H1 (cell line): ENCODE results near the gene CELA1.

ENCODE experiments used
- ATF3 ChIP-seq: IDR thresholded peaks from 2 replicates; pipeline ENCODE4 v1.6.1; 2011; ENCODE audit warnings: low read depth, mild to moderate bottlenecking, low read length; ENCODE audit not compliant: insufficient read depth
- CEBPB ChIP-seq: IDR thresholded peaks from 2 replicates; pipeline ENCODE4 v1.6.1; 2012; ENCODE audit warnings: low read depth, low read length
- CREB1 ChIP-seq: IDR thresholded peaks from 2 replicates; pipeline ENCODE4 v1.6.1; 2012; ENCODE audit warnings: inconsistent platforms
- CTCF ChIP-seq, 3 experiments: IDR thresholded peaks; 1 replicate in 2 of 3; 2 replicates in 1 of 3; pipeline versions ENCODE4 v1.5.1 to v1.6.1; 2011; ENCODE audit warnings: low read length in 3 of 3, mild to moderate bottlenecking in 3 of 3, inconsistent platforms in 2 of 3, low read depth in 1 of 3, moderate library complexity in 1 of 3; ENCODE audit not compliant: insufficient read depth in 1 of 3; ENCODE audit errors: control extremely low read depth in 1 of 3
- EGR1 ChIP-seq: IDR thresholded peaks from 2 replicates; pipeline ENCODE4 v1.6.1; 2011; ENCODE audit warnings: low read depth, low read length, borderline replicate concordance
- EZH2 ChIP-seq: fragments of 200-600 bp; sonication (generic); IDR thresholded peaks from 2 replicates; pipeline ENCODE4 v1.7.1; 2012; ENCODE audit warnings: low read depth, mild to moderate bottlenecking, moderate library complexity, low read length, inconsistent platforms; ENCODE audit not compliant: severe bottlenecking
- NRF1 ChIP-seq: IDR thresholded peaks from 2 replicates; pipeline ENCODE4 v1.6.1; 2011; ENCODE audit warnings: mild to moderate bottlenecking, low read depth, low read length, improper control_type of control experiment
- POLR2A ChIP-seq, 2 experiments: IDR thresholded peaks; 1 replicate in 1 of 2; 2 replicates in 1 of 2; pipeline ENCODE4 v1.6.1; 2011; ENCODE audit warnings: low read depth in 2 of 2, low read length in 2 of 2, mild to moderate bottlenecking in 2 of 2; ENCODE audit errors: control extremely low read depth in 1 of 2
- POLR2AphosphoS5 ChIP-seq: IDR thresholded peaks from 2 replicates; pipeline ENCODE4 v1.6.1; 2011; ENCODE audit warnings: low read depth, low read length
- SIN3A ChIP-seq, 2 experiments: IDR thresholded peaks in 1 of 2; conservative IDR thresholded peaks in 1 of 2; 2 replicates each; pipeline ENCODE4 v1.6.1; 2011 to 2012; ENCODE audit warnings: low read length in 2 of 2, improper control_type of control experiment in 1 of 2, low read depth in 1 of 2, mild to moderate bottlenecking in 1 of 2
- SP1 ChIP-seq: IDR thresholded peaks from 2 replicates; pipeline ENCODE4 v1.6.1; 2011; ENCODE audit warnings: low read depth, low read length
- YY1 ChIP-seq: IDR thresholded peaks from 2 replicates; pipeline ENCODE4 v1.6.1; 2011; ENCODE audit warnings: low read depth, mild to moderate bottlenecking, low read length
- ZNF274 ChIP-seq: IDR thresholded peaks from 2 replicates; pipeline ENCODE4 v1.7.0; 2012; ENCODE audit warnings: low read length, borderline replicate concordance; ENCODE audit errors: extremely low read depth

- TF ChIP-seq CREB1 (no peak), YY1 (no peak), NRF1 (no peak), POLR2AphosphoS5 (no peak), CTCF (IDR thresholded peaks at IDR 0.05; ENCODE audit: control extremely low read depth in 1 of 3, insufficient read depth in 1 of 3, low read depth in 1 of 3, low read length in 3 of 3) (no peak), POLR2A (IDR thresholded peaks at IDR 0.05; ENCODE audit: control extremely low read depth in 1 of 2, low read depth in 2 of 2, low read length in 2 of 2) (no peak), EZH2 (no peak), CEBPB (no peak), SIN3A (conservative IDR thresholded peaks at IDR 0.05 in 1 of 2, IDR thresholded peaks at IDR 0.05 in 1 of 2; ENCODE audit: low read depth in 1 of 2, low read length in 2 of 2) (no peak), SP1 (no peak), ZNF274 (no peak), ATF3 (no peak), EGR1 (no peak)
Measured at GRCh38 chr12:51307655-51308593, 38.6 kb downstream of the CELA1 start.
